HUES6 (cell line): ENCODE data around the gene IGF2BP2.
A peak's percentile ranks its signal among the peaks of the same experiment; 100 is the strongest.
"Not testable (repeated sequence)": the region's sequence is repeated elsewhere in the genome, so short reads cannot be mapped to it uniquely, and the experiment has no call there.

Experiments used
- H3K27ac ChIP-seq: 2 replicates; pipeline ENCODE4 v1.7.0; 2013; ENCODE audit warnings: low read depth, mild to moderate bottlenecking, low read length, inconsistent platforms
- H3K27me3 ChIP-seq: 2 replicates; pipeline ENCODE4 v1.6.1; 2013; ENCODE audit warnings: low read length; ENCODE audit not compliant: control insufficient read depth, insufficient read depth
- H3K36me3 ChIP-seq: 2 replicates; pipeline ENCODE4 v1.6.1; 2013; ENCODE audit warnings: low read length; ENCODE audit not compliant: control insufficient read depth, insufficient read depth
- H3K4me1 ChIP-seq: 2 replicates; pipeline ENCODE4 v1.6.1; 2013; ENCODE audit warnings: low read length; ENCODE audit not compliant: control insufficient read depth, insufficient read depth
- H3K4me3 ChIP-seq: 2 replicates; pipeline ENCODE4 v1.5.1; 2013; ENCODE audit warnings: low read depth, low read length
- H3K9ac ChIP-seq: one replicate; pipeline ENCODE4 v1.6.1; 2013; ENCODE audit warnings: mild to moderate bottlenecking, low read length
- H3K9me3 ChIP-seq: 2 replicates; pipeline ENCODE4 v1.6.1; 2013; ENCODE audit warnings: low read depth, low read length; ENCODE audit not compliant: control insufficient read depth, insufficient read depth

The IGF2BP2 gene

DNA sequence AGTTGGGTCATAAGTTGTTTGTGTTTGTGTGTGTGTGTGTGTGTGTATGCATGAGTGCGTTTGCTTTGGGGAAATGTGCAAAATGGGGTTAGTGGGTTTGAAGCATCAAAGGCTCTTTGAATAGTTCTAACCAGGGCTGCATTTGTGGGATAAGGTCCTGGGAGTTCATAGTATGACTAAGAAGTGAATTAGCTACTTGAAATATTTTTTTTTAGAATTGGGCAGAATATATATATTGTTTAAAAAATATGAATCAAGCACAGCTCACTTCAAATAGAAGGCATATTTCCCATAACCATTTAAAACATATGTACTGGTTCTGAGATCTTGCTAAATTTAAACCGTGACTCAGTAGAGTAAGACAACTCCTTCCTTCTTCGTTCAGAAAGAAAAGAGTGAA lies 43.1 kb downstream of the IGF2BP2 start:
- Histone ChIP-seq H3K27ac (no peak overlapping the region), H3K4me3 (no peak overlapping the region), H3K27me3 (no peaks in the 10 kb centered on the region), H3K36me3 (peaks cover 10% of the 10 kb centered on the region; the same call in 1 of the 2 replicates), H3K4me1 (peaks cover 84% of the 10 kb centered on the region), H3K9me3 (no peaks in the 10 kb centered on the region), H3K9ac (no peak overlapping the region)

DNA sequence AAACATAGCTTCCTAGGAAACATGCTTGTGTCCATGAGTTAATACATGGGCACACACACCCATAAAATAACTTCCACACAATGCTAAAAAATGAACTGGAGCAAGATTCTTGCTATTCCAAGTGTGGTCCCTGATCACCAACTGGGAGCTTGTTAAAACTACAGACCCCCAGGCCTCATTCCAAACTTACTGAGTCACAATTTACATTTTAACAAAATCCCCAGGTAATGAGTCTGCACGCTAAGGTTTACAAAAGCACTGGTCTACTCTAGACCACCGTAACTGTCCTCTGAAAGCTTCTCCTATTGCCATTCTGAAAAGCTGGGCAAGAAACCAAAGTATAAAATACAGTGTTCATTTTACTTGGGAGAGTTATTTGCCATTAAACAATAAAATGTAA lies 45.4 kb downstream of the IGF2BP2 start:
- H3K4me1 ChIP-seq, result peaks cover 68% of the 10 kb centered on the region
- H3K9ac ChIP-seq, result peak overlapping the region; percentile 44
- H3K36me3 ChIP-seq, result peaks cover 6% of the 10 kb centered on the region; the same call in 1 of the 2 replicates
- H3K27ac ChIP-seq, result peak overlapping the region; percentile 88
- no peaks in the 10 kb centered on the region for H3K9me3 ChIP-seq
- H3K4me3 ChIP-seq, result peak overlapping the region; percentile 21; the same call in 1 of the 2 replicates
- H3K27me3 ChIP-seq, result no peaks in the 10 kb centered on the region

DNA sequence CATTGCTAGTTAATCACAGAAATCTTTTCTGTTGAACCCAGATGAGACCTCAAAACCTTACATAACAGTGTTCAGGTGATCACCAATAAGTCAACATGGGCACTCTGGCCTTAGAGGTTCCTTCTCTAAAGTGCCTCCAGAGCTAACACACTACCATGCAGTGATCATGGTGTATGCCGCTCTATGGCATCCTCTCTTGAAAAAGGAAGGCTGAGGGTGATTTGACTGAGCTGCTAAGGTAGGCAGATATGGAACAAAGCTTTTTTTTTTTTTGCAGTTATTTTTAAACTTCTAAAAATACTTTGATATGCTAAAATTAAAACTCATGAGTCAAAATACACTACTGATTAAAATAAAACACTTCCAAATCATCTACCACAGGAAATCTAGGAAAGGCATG lies 46.0 kb downstream of the IGF2BP2 start:
- Histone ChIP-seq H3K9me3 (no peaks in the 10 kb centered on the region), H3K4me3 (no peak overlapping the region), H3K9ac (no peak overlapping the region), H3K36me3 (0 out of 2 replicates have a peak, but pooled peaks cover 4% of the 10 kb centered on the region), H3K27me3 (no peaks in the 10 kb centered on the region), H3K27ac (peak overlapping the region; percentile 88), H3K4me1 (peaks cover 67% of the 10 kb centered on the region)

DNA sequence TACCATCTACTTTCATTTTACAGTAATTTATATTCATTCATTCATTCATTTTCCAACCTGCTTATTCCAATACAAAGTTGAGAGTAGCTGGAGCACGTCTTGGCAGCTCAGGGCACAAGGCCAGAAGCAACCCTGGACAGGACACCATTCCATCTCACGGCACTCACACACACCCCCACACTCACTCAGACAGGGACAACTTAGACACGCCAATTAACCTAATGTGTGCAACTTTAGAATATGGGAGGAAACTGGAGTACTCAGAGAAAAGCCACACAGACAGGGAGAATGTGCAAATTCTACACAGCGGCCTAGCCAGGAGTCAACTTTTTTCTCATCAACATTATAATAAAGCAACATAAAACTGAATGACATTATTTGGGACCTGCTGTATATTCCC lies 46.7 kb downstream of the IGF2BP2 start:
- 0 out of 2 replicates have a peak, but pooled peaks cover 4% of the 10 kb centered on the region for H3K36me3 ChIP-seq
- H3K9ac ChIP-seq, result no peak overlapping the region
- no peaks in the 10 kb centered on the region for H3K9me3 ChIP-seq
- no peak overlapping the region for H3K4me3 ChIP-seq
- H3K27me3 ChIP-seq, result no peaks in the 10 kb centered on the region
- peaks cover 69% of the 10 kb centered on the region for H3K4me1 ChIP-seq
- H3K27ac ChIP-seq, result peak overlapping the region; percentile 88; the same call in 1 of the 2 replicates

DNA sequence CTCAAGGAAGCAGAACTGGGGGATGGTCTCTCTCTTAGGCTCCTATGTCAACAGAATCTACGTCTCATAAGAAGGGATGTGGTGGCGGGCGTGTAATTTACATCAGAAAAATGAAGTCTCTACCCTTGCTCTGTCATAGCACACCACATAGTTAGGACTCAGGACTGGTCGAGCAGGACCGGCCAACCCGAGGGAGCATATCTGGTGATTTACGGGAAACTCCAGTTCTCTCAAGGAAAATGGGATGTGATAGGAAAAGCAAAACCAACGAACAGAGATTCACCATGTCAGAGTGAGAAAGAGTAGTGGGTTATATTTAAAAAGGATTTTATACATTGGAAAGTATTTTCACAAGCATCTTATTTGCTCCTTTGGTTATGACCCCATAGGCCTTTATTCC lies 54.7 kb downstream of the IGF2BP2 start:
- Histone ChIP-seq H3K9me3 (no peaks in the 10 kb centered on the region), H3K36me3 (no peaks in the 10 kb centered on the region), H3K4me3 (no peak overlapping the region), H3K9ac (no peak overlapping the region), H3K4me1 (peaks cover 57% of the 10 kb centered on the region), H3K27ac (no peak overlapping the region), H3K27me3 (no peaks in the 10 kb centered on the region)

DNA sequence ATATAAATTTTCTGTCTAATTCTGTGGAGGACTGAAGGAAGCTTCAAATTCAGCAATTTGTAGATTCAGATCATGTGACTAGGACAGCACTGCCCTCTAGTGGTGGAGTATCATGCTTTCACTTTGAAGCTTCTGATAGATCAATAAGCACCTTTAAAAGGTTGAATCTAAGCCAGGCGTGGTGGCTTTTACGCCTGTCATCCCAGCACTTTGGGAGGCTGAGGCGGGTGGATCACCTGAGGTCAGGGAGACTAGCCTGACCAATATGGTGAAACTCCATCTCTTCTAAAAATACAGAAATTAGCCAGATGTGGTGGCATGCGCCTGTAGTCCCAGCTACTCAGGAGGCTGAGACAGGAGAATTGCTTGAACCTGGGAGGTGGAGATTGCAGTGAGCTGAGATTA lies 56.3 kb downstream of the IGF2BP2 start:
- not testable (repeated sequence) for H3K9ac ChIP-seq, H3K4me3 ChIP-seq, H3K36me3 ChIP-seq, H3K27ac ChIP-seq, H3K27me3 ChIP-seq, H3K9me3 ChIP-seq
- H3K4me1 ChIP-seq, result peaks cover 60% of the 10 kb centered on the region

GRCh38 chr3:185767002-185767688 lies 57.7 kb downstream of the IGF2BP2 start:
- Histone ChIP-seq H3K27me3 (no peaks in the 10 kb centered on the region), H3K4me3 (no peak overlapping the region), H3K4me1 (peaks cover 50% of the 10 kb centered on the region), H3K9ac (no peak overlapping the region), H3K9me3 (no peaks in the 10 kb centered on the region), H3K27ac (no peak overlapping the region), H3K36me3 (no peaks in the 10 kb centered on the region)

DNA sequence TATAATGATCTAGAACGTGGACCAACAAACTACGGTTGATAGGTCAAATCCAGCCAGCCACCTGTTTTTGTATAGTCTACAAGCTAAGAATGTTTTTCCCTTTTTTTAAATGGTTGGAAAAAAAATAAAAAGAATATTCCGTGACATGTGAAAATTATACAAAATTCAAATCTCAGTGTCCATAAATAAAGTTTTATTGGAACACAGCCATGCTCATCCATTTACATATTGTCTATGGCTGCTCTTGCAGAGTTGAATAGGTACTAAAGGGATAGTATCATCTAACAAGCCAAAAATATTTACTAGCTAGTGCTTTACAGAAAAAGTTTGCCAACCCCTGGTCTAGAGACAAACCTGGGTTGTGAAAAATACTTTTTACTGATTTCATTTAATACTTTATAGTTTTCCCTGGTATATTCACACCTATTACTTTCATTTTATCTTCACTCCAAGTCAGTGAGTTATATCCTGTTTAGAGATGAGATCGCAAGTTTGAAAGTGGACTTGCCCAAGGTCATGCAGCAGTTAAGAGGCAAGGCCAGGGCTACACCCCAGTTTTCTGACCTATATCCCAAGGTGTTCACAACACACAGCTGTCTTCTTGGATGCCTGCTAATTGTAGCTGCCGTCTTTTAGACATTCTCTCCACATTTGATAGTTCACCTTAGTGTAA lies 58.4 kb downstream of the IGF2BP2 start:
- Histone ChIP-seq H3K4me1 (peaks cover 47% of the 10 kb centered on the region), H3K9me3 (no peaks in the 10 kb centered on the region), H3K9ac (no peak overlapping the region), H3K27ac (no peak overlapping the region), H3K36me3 (no peaks in the 10 kb centered on the region), H3K4me3 (no peak overlapping the region), H3K27me3 (no peaks in the 10 kb centered on the region)

DNA sequence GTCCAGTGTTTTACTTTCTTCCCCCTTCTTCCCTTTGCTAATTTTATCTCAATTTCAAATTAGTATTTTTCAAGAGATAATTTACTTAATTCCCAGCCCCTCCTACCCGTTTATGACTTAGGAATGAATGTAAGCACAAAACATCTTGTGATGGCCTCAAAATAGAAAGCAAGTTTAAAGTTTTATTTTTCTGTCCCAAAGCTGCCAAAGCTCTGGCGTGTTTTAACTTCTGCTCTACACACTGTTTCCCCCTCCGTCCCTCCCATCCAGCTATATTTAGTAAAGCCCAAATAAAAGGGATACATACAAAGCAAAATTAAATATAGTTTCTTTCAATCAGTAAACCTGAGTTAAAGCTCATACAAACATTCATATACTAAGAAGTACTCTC lies 59.9 kb downstream of the IGF2BP2 start:
- Histone ChIP-seq H3K27me3 (no peaks in the 10 kb centered on the region), H3K36me3 (no peaks in the 10 kb centered on the region), H3K9me3 (no peaks in the 10 kb centered on the region), H3K4me3 (no peak overlapping the region), H3K27ac (no peak overlapping the region), H3K4me1 (peaks cover 51% of the 10 kb centered on the region), H3K9ac (no peak overlapping the region)

DNA sequence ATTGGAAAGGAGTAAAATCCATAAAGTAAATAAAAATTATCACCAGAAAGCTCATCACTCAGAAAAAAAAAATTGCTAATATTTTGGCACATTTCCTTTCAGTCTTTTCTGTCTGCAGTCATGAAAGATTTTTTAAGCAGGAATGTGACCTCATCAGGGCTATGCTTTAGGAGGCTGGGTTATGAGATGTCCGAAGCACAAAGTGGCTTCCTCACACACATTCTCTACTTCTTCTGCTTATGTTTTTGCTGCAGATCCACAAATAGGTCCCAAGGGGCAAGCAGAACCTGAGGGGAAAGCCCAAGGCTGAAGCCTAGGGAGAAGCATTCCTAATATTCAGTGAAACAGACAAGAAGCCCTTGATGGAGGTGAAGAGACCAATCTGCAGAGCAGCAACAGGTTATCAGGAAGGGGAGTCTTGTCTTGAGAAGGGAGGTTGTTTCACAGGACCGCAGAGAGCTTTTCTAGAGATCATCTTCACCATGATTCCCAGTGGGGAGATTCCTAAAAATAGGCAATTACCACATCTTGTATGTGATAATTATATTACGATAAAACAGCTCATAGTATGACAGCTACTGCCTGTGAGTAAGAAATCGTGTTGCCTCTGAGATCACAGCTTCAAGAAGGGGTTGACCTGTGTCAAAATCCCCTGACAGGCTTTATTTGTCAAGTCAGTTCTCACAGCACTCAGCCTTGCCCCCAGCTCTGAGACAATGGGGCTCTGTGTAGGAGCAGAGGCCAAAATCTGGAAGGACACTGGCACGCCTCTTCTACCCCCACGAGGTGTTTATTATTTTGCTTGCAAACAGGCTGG lies 60.5 kb downstream of the IGF2BP2 start:
- no peaks in the 10 kb centered on the region for H3K36me3 ChIP-seq
- H3K27ac ChIP-seq, result no peak overlapping the region
- H3K4me3 ChIP-seq, result no peak overlapping the region
- peaks cover 54% of the 10 kb centered on the region for H3K4me1 ChIP-seq
- no peak overlapping the region for H3K9ac ChIP-seq
- H3K27me3 ChIP-seq, result no peaks in the 10 kb centered on the region
- no peaks in the 10 kb centered on the region for H3K9me3 ChIP-seq
